Liver (tissue), 9 donors: ENCODE data around the gene IRF6. TPM values are rescaled to one million over a fixed set of nuclear protein-coding genes. Genes with fewer than 3 reads are reported as not detected.

Experiments used
- DNase-seq: peaks from one replicate; pipeline ENCODE4 v3.0.0-alpha.2; 2017; ENCODE audit warnings: low spot score
- H3K27ac ChIP-seq, 2 donors: one replicate each; pipeline ENCODE4 v1.7.0; 2013; ENCODE audit warnings: inconsistent platforms in 2 of 2, low read length in 2 of 2, control low read depth in 1 of 2, low read depth in 1 of 2, mild to moderate bottlenecking in 1 of 2
- H3K27me3 ChIP-seq, 4 donors: one replicate each; pipeline versions ENCODE4 v1.6.1 to v1.7.0; 2013; ENCODE audit warnings: low read length in 3 of 4, inconsistent platforms in 1 of 4, mild to moderate bottlenecking in 1 of 4, moderate library complexity in 1 of 4; ENCODE audit not compliant: control insufficient read depth in 4 of 4, insufficient read depth in 4 of 4
- H3K36me3 ChIP-seq, 4 donors: one replicate each; pipeline versions ENCODE4 v1.6.1 to v1.7.0; 2013; ENCODE audit warnings: low read length in 3 of 4, mild to moderate bottlenecking in 3 of 4, low read depth in 1 of 4, moderate library complexity in 1 of 4; ENCODE audit not compliant: control insufficient read depth in 4 of 4, insufficient read depth in 3 of 4
- H3K4me1 ChIP-seq, 4 donors: one replicate each; pipeline versions ENCODE4 v1.6.1 to v1.7.0; 2013; ENCODE audit warnings: low read length in 3 of 4, mild to moderate bottlenecking in 3 of 4, moderate library complexity in 1 of 4; ENCODE audit not compliant: control insufficient read depth in 4 of 4, insufficient read depth in 4 of 4
- H3K4me3 ChIP-seq, 3 donors: one replicate each; pipeline versions ENCODE4 v1.6.1 to v1.7.0; 2013; ENCODE audit warnings: low read length in 3 of 3, control low read depth in 1 of 3, low read depth in 1 of 3, mild to moderate bottlenecking in 1 of 3
- H3K9ac ChIP-seq, 2 donors: one replicate each; pipeline ENCODE4 v1.7.0; 2013; ENCODE audit warnings: low read length in 2 of 2, mild to moderate bottlenecking in 2 of 2, moderate library complexity in 2 of 2, control low read depth in 1 of 2, low read depth in 1 of 2
- H3K9me3 ChIP-seq, 4 donors: one replicate each; pipeline versions ENCODE4 v1.6.1 to v1.7.0; 2013; ENCODE audit warnings: low read length in 3 of 4; ENCODE audit not compliant: control insufficient read depth in 4 of 4
- CTCF ChIP-seq: fragments of 150-350 bp; IDR thresholded peaks from 2 replicates; pipeline ENCODE4 v1.5.1; 2017; ENCODE audit warnings: improper control_type of control experiment, low read depth, low read length; ENCODE audit not compliant: missing input control
- EGR1 ChIP-seq, 2 donors: IDR thresholded peaks; 2 replicates each; pipeline ENCODE4 v1.6.1; 2016 to 2018; ENCODE audit warnings: antibody characterized with exemption in 2 of 2, low read depth in 2 of 2
- FOXA1 ChIP-seq: IDR thresholded peaks from 2 replicates; pipeline ENCODE4 v1.6.1; 2016; ENCODE audit warnings: antibody characterized with exemption
- FOXA2 ChIP-seq: IDR thresholded peaks from 2 replicates; pipeline ENCODE4 v1.6.1; 2016; ENCODE audit warnings: antibody characterized with exemption
- GABPA ChIP-seq, 2 donors: IDR thresholded peaks in 1 of 2; conservative IDR thresholded peaks in 1 of 2; 2 replicates each; pipeline ENCODE4 v1.6.1; 2016; ENCODE audit warnings: antibody characterized with exemption in 2 of 2, mild to moderate bottlenecking in 1 of 2, moderate library complexity in 1 of 2
- HNF4A ChIP-seq, 2 donors: conservative IDR thresholded peaks; 2 replicates each; pipeline ENCODE4 v1.6.1; 2016; ENCODE audit warnings: antibody characterized with exemption in 2 of 2, mild to moderate bottlenecking in 2 of 2
- HNF4G ChIP-seq: IDR thresholded peaks from 2 replicates; pipeline ENCODE4 v1.6.1; 2016; ENCODE audit warnings: antibody characterized with exemption
- JUND ChIP-seq, 2 donors: IDR thresholded peaks; 2 replicates each; pipeline ENCODE4 v1.6.1; 2016; ENCODE audit warnings: antibody characterized with exemption in 2 of 2
- MAX ChIP-seq: IDR thresholded peaks from 2 replicates; pipeline ENCODE4 v1.6.1; 2016; ENCODE audit warnings: antibody characterized with exemption
- NR2F2 ChIP-seq: IDR thresholded peaks from 2 replicates; pipeline ENCODE4 v1.6.1; 2016; ENCODE audit warnings: antibody characterized with exemption
- RAD21 ChIP-seq, 2 donors: IDR thresholded peaks; 2 replicates each; pipeline ENCODE4 v1.6.1; 2016; ENCODE audit warnings: antibody characterized with exemption in 2 of 2, mild to moderate bottlenecking in 2 of 2
- RXRA ChIP-seq, 2 donors: IDR thresholded peaks; 2 replicates each; pipeline ENCODE4 v1.6.1; 2017 to 2018; ENCODE audit warnings: antibody characterized with exemption in 2 of 2, mild to moderate bottlenecking in 1 of 2
- SP1 ChIP-seq: IDR thresholded peaks from 2 replicates; pipeline ENCODE4 v1.6.1; 2018; ENCODE audit warnings: antibody characterized with exemption, mild to moderate bottlenecking
- TAF1 ChIP-seq: conservative IDR thresholded peaks from 2 replicates; pipeline ENCODE4 v1.6.1; 2016; ENCODE audit warnings: antibody characterized with exemption, mild to moderate bottlenecking
- YY1 ChIP-seq: IDR thresholded peaks from 2 replicates; pipeline ENCODE4 v1.6.1; 2016; ENCODE audit warnings: antibody characterized with exemption, mild to moderate bottlenecking
- WGBS: extraction: QIAGEN DNeasy Blood & Tissue Kit; methylation state at CpG from one replicate; pipeline ENCODE4 v1.1.7; 2013; 5-methylcytosine and 5-hydroxymethylcytosine counted together
- polyA plus RNA-seq, 2 donors: library from polyadenylated mRNA; stranded (reverse) in 1 of 2; unstranded in 1 of 2; fragments of 200-250 nt in 1 of 2; fragments of >200 nt in 1 of 2; fragmentation: Nextera tagmentation in 1 of 2; extraction: Ambion mirVana in 1 of 2; gene quantifications; one replicate each; pipeline versions ENCODE4 v1.2.1 to v1.2.3, GENCODE V29; 2013 to 2015
- total RNA-seq, 2 donors: library from RNA; depleted of rRNA; stranded (reverse); fragments of >200 nt; gene quantifications; one replicate each; pipeline ENCODE4 v1.2.3, GENCODE V29; 2014
- TF ChIP-seq, protein P1 (sequence below): IDR thresholded peaks from 2 replicates; pipeline ENCODE4 v1.6.1; 2016; ENCODE audit warnings: antibody characterized with exemption, mild to moderate bottlenecking
- TF ChIP-seq, protein P2 (sequence below): IDR thresholded peaks from 2 replicates; pipeline ENCODE4 v1.6.1; 2016; ENCODE audit warnings: antibody characterized with exemption
- TF ChIP-seq, protein P3 (sequence below): IDR thresholded peaks from 2 replicates; pipeline ENCODE4 v1.6.1; 2016; ENCODE audit warnings: antibody characterized with exemption
- donor health status: healthy.
- donor health status: healthy.
- donor health status: healthy.
- donor health status: healthy.
- donor health status: healthy.

IRF6 gene
- total and polyA plus RNA-seq, 4 donors, result 0.51 to 29.3 (median 14.3) TPM

GRCh38 chr1:209845408-209845725 lies 39.4 kb upstream of the IRF6 start:
- 66% methylated on average over 1 of the region's 1 CpG for WGBS
- TF ChIP-seq HNF4G (no peak), RAD21 (IDR thresholded peaks at IDR 0.05) (no peak), GABPA (IDR thresholded peaks at IDR 0.05 in 1 of 2, conservative IDR thresholded peaks at IDR 0.05 in 1 of 2) (no peak), RXRA (IDR thresholded peaks at IDR 0.05) (no peak), FOXA2 (no peak), TAF1 (no peak), HNF4A (conservative IDR thresholded peaks at IDR 0.05) (no peak), CTCF (no peak), MAX (no peak), FOXA1 (no peak), YY1 (no peak), JUND (IDR thresholded peaks at IDR 0.05) (no peak)
- TF ChIP-seq, protein P1, sequence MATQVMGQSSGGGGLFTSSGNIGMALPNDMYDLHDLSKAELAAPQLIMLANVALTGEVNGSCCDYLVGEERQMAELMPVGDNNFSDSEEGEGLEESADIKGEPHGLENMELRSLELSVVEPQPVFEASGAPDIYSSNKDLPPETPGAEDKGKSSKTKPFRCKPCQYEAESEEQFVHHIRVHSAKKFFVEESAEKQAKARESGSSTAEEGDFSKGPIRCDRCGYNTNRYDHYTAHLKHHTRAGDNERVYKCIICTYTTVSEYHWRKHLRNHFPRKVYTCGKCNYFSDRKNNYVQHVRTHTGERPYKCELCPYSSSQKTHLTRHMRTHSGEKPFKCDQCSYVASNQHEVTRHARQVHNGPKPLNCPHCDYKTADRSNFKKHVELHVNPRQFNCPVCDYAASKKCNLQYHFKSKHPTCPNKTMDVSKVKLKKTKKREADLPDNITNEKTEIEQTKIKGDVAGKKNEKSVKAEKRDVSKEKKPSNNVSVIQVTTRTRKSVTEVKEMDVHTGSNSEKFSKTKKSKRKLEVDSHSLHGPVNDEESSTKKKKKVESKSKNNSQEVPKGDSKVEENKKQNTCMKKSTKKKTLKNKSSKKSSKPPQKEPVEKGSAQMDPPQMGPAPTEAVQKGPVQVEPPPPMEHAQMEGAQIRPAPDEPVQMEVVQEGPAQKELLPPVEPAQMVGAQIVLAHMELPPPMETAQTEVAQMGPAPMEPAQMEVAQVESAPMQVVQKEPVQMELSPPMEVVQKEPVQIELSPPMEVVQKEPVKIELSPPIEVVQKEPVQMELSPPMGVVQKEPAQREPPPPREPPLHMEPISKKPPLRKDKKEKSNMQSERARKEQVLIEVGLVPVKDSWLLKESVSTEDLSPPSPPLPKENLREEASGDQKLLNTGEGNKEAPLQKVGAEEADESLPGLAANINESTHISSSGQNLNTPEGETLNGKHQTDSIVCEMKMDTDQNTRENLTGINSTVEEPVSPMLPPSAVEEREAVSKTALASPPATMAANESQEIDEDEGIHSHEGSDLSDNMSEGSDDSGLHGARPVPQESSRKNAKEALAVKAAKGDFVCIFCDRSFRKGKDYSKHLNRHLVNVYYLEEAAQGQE, result no peak
- TF ChIP-seq, protein P2, sequence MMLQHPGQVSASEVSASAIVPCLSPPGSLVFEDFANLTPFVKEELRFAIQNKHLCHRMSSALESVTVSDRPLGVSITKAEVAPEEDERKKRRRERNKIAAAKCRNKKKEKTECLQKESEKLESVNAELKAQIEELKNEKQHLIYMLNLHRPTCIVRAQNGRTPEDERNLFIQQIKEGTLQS, result no peak
- TF ChIP-seq, protein P3, sequence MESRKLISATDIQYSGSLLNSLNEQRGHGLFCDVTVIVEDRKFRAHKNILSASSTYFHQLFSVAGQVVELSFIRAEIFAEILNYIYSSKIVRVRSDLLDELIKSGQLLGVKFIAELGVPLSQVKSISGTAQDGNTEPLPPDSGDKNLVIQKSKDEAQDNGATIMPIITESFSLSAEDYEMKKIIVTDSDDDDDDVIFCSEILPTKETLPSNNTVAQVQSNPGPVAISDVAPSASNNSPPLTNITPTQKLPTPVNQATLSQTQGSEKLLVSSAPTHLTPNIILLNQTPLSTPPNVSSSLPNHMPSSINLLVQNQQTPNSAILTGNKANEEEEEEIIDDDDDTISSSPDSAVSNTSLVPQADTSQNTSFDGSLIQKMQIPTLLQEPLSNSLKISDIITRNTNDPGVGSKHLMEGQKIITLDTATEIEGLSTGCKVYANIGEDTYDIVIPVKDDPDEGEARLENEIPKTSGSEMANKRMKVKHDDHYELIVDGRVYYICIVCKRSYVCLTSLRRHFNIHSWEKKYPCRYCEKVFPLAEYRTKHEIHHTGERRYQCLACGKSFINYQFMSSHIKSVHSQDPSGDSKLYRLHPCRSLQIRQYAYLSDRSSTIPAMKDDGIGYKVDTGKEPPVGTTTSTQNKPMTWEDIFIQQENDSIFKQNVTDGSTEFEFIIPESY, result no peak
- no peaks in the 10 kb centered on the region for H3K27me3 ChIP-seq
- H3K9ac ChIP-seq, result no peak overlapping the region
- H3K4me1 ChIP-seq, result peaks cover 0 to 4% (median 0%) of the 10 kb centered on the region in 4 donors
- no peaks in the 10 kb centered on the region for H3K9me3 ChIP-seq
- H3K4me3 ChIP-seq, result no peak overlapping the region
- H3K36me3 ChIP-seq, result peaks cover 8 to 56% (median 41%) of the 10 kb centered on the region in 4 donors
- H3K27ac ChIP-seq, result no peak overlapping the region
- no peak for DNase-seq

DNA sequence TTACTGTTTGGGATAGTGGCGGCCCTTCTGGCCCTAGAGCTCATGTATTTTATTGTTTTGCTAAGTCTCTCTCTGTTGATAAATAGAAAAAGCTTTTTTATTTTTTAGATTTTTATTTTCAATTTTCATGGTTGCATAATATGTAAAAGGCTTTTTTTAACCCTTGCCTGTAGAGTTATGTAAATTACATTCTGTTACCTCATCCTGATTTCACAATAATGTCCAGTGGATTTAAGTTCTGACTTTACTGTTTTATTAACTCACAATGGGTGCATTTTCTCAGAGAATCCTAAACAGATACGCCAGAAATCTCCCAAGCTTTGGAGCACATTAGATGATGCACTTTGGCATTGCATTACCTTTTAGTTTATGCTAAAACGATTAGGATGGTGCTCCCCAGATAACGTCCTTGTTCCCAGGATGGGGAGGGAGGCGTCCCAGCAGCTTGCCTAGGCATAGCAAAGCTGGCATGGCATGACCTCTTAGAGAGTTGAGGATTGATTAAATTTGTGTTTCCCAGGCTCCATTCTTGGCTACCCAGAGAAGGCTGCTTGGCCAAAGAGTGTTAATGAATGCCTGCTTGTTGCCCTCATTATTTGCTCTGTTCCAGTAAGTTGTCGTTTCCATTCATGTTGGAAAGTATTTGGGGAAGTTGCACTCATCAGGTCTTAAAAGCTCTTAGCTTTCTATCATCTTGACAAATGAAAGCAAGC lies 38.9 kb upstream of the IRF6 start:
- H3K27ac ChIP-seq, result no peak overlapping the region
- peaks cover 8 to 56% (median 43%) of the 10 kb centered on the region in 4 donors for H3K36me3 ChIP-seq
- WGBS, result 74% methylated on average over 6 of the region's 6 CpGs
- no peak for TF ChIP-seq YY1
- no peak for TF ChIP-seq SP1
- TF ChIP-seq, protein P1, result no peak
- TF ChIP-seq, protein P3, result no peak
- no peak for TF ChIP-seq EGR1 (IDR thresholded peaks at IDR 0.05; ENCODE audit: low read depth in 2 of 2)
- no peak for TF ChIP-seq HNF4G
- TF ChIP-seq FOXA1, result no peak
- no peak for TF ChIP-seq FOXA2
- TF ChIP-seq RAD21 (IDR thresholded peaks at IDR 0.05), result no peak
- TF ChIP-seq NR2F2, result no peak
- no peak for TF ChIP-seq JUND (IDR thresholded peaks at IDR 0.05)

More for the DNA sequence above, 38.9 kb upstream of the IRF6 start:
- H3K9me3 ChIP-seq, result no peaks in the 10 kb centered on the region
- DNase-seq, result no peak
- H3K27me3 ChIP-seq, result no peaks in the 10 kb centered on the region
- peaks cover 0 to 6% (median 0%) of the 10 kb centered on the region in 4 donors for H3K4me1 ChIP-seq
- H3K4me3 ChIP-seq, result no peak overlapping the region
- no peak overlapping the region for H3K9ac ChIP-seq
